ENCODE measurements around the gene SHROOM3.
A peak's percentile ranks its signal among the peaks of the same experiment; 100 is the strongest.
"Not testable (repeated sequence)": the region's sequence is repeated elsewhere in the genome, so short reads cannot be mapped to it uniquely, and the experiment has no call there.

The SHROOM3 gene

DNA sequence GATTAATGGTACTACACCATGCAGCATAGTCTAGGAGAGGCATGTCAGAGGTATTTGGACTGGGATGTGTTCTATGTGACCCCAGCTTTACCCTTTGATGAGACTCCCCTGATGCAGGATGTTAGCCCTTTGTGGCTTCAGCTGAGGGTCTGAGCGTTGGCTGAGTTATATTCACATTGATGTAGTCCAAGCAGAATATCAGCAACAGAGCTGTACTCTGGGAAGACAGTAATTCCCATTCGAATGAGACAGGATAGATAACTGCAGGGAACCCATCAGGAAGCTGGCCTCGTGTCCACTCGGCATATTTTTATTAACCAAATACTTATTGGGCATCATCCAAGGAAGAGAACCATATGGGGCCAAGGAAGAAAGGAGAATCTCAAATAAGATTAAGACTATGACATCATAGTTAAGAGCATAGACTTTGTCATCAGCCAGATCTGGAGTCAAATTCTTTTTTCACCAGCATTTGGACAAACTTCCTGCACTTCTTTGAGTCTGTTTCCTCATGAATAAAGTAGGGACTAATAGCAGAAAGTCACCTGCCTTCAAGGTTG is 264.8 kb downstream of the SHROOM3 start:
- DNase-seq: peak; percentile 80

DNA sequence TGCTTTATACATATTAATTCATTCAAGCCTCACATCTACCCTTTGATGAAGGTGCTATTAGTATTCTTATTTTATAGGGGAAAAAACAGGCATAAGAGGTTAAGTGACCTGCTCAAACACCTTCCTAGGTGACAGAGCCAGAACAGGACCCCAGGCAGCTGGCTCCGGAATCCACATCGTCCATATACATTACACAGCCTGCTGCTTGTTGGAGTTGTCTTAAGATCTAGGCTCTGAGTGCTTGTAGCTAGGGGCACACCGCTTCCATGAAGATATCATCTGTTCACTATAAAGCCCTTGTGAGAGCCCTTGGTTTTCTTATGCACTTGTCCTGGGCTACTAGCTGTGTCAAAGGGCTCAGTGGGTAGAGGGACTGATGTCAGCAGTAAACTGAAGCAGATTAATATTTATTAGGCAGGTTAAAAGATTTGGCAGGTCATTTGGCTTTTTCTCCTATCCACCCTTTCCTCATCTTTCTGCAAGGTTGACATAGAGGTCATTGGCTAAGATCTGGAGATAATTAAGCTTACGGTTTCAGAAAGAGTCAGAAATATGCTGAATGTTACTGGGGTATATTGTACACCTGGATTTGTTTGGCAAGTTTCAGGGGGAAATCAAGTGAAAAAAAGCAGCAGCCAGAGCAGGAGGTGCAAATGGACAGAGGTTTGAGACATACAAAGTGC is 267.6 kb downstream of the SHROOM3 start:
- no peak for DNase-seq

DNA sequence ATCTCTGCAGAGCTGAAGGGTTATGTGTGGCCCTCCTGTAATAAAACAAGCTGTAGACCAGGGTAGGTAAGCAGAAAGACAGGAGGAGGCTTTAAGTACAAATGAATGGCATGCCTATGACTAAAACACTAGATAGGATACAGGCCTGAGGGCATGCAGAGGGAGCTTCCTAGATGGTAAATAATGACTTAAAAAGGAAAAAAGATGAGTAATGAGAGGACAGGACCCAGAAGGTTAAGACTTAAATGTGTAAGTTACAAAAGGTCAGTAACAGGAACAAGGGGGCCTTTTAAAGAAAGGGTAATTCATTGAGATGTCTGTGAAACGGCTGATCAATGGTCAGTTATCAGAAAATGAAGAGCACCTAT is 268.1 kb downstream of the SHROOM3 start:
- DNase-seq: no peak

DNA sequence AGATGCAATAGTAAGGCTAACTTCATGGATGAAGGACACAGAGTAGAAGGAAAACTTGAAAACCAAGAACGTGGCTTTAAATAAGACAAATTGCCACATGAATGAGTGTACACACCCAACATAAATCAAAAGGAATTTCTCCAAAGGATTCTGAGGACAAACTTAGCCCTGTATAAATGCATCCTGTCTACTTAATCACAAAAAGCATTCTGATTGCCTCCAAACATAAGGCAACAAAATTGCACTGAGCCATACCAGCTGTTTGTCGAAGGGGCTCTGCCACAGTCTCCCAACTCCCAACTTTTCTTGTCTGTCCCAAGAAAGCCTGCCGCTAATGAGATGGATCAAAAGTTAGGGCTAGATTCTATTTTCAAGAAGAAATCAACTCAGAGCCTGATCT is 268.6 kb downstream of the SHROOM3 start:
- peak; percentile 49 for DNase-seq

DNA sequence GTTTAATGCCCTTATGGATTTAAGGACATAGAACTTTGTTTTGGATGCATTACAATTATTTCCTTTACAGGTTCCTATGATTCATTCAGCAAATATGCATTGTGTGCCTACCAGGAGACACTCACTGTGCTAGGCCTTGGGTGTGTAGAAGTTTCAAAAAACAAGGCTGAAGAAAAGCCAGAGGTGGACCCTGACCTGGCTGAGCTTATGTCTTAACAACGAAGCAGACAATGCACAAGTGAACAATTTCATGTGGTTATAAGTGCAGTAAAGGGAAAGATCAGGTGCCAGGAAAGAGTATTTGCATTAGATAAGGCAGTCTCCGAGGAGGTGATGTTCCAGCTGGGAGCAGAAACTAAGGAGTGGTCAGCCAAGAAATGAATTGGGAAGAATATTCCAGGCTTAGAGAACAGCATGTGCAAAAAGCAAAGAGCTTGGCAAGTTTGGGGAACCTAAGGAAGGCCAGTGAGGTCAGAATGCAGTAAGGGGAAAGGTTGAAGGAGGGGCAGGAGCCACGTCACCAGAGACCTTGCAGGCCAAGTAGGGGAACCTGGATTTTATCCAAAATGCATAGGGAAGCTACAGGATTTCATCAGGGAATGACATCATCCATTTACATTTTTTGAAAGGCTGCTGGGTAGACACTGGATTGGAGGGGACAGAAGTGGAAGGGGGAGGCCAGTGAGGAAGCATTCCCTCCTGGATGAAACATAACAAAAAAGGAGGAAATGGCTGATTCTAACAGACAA is 269.3 kb downstream of the SHROOM3 start:
- peak; percentile 86 for DNase-seq

DNA sequence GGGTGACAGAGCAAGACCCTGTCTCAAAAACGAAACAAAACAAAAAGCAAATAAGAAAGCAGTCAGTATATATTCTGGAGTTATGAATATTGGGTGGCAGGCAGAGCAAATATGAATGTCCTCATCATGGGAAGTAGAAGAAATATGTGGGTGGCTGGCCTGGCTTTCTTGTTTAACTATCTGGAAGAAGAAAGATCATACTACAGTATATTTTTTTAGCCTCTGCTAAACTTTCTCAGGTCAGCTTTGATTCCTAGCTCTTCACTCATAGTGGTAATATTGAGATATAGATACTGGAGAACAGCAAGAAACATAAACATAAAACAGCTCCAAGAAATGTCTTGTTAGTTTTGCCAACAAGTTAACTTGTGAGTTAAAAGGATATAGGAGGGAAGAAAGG is 270.4 kb downstream of the SHROOM3 start:
- DNase-seq: no peak

DNA sequence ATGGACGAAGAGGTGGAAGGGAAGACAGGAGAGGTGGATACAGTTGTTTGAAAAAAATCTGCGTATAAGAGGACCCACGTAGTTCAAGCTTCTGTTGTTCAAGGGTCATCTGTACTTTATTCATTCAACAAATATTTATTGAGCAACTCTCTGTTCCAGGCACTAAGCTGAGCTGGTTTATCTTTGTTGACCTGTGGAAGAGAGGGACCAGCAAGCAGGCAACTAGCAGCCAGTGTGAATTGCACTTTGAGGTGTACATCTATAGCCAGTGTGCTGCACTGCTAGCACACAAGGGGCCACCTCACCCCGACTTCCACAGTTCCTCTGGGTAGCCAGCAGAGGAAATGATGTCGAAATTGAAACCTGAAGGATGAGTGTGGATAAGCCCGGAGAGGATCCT is 271.6 kb downstream of the SHROOM3 start:
- DNase-seq: no peak

DNA sequence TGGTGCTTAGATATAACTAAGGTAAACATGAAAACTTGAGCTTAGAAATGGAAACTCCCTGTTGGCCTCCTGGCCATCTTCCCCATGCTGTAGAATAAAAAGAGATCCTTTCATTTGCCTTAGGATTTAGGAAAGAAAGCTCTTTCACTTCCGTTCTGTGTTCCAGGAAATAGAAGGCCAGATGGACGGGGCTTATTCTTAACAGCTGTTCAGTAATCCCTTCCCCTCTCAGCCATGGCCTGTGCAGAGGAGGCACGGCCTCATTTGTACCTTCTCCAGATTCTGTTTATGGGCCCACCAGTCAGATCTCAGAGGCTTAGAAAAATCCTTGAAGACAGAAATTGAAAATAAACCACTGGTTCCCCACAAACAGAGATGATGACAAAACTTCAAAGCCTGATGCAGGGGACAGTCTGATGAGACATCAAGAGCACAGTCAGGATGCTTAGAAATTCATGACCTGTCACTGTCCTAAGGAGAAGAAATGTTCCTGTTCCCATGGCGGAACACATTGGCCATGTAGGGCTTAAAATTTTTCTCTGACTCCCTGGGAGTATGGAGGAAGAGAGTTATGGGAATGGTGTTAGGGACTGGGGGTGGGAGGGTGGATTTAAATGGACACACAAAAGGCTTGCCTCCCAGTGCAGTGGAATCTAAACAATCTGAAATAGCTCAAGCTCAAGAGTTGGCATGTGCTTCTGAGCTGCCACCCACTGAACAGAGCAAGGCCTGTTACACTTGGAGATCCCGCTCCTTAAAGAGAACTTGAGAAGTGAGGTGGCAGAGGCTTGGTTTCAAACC is 274.1 kb downstream of the SHROOM3 start:
- DNase-seq: peak; percentile 45

DNA sequence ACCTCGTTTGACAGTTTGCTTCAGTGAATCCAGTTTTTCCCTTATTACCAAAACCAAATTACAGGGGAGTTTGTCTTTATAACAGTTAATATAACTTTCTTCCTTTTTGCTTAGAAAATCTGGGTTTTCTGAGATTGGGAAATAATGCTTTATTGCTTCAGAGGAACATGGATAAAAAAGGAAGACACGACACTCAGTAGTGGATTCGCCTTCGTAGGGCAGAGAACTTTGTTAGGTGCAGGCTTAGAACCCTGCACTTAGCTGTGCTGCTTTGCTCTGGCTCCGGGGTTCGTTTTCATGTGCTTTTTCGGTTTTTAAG is 274.7 kb downstream of the SHROOM3 start:
- DNase-seq: no peak

DNA sequence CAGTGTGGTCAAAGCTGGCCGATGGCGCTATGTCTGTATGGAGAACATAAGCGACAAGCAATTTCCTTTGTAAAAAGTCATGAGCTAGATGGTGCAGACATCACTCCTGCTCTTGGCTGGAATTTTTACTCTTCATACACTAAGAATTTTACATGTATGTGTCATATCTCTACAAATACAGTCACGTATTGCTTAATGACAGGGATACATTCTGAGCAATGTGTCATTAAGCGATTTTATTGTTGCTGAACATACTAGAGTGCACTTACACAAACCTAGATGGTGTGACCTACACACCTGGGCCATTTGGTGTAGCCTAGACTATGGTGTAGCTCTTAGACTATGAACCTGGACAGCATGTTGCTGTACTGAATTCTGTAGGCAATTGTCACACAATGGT is 277.5 kb downstream of the SHROOM3 start:
- peak; percentile 37 for DNase-seq

DNA sequence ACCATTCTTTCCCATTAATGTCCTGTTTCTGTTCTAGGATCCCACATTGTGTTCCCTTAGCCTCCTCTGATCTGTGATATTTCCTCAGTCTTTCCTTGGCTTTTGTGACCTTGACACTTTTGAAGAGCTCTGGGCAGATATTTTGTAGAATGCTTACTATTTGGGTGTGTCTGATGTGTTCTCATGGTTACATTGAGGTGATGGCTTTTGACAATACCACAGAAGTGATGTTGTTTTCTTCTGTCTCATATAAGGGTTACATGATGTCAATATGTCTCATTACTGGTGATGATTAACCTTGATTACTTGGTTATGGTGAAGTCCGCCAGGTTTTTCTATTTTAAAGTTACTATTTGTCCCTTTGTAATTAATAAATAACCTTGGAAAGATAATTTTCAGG is 279.2 kb downstream of the SHROOM3 start:
- no peak for DNase-seq

DNA sequence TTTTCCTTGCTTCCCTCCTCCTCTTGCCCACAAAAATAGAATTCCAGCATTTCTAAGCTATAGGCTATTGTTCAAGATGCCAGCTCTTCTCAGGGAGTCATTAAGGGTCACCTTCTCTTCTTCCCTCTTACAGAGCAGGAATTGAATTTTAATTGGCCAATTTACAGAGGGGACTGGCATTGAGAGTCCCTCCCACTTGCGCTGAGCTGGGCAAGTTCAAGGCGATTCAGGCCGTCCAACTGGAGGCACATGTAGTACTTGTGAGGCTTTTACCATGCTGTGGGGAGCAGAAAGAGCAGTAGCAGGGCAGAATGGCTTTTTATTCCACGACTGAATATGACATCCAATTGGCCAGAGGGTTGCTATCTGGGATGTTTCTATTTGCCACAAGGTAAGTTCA is 281.0 kb downstream of the SHROOM3 start:
- DNase-seq: no peak

DNA sequence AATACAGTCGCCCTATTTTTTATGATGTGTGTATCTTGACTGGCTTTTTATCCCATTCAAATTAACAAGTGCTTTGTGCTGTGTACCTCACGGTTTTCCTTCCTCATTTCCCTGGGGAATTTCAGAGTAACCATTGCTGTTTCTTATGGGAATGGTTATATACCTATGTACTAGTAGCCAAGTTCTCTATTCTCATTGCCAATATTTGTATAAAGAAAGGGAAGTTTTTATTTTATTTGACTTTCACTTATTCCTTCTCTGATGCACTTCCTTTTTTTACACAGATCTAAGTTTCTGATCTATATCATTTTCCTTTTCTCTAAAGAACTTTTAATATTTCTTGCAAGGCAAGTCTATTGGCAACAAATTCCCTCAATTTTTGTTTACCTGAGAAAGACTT is 281.6 kb downstream of the SHROOM3 start:
- DNase-seq: no peak

DNA sequence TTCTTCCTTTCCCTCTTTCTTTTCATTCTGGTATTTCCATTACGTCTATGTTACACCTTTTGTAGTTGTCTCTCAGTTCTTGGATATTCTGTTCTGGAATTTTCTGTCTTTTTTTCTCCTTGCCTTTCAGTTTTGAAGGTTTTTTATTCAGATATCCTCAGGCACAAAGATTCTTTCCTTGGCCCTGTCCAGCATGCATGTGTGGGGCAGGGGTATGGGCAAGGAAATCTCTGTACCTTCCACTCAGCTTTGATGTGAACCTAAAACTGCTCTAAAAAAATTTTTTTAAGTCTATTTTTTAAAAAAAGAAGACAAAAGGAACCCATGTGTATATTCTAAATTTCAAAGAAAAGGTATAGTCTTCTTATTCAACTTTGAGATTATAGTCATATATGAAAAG is 282.4 kb downstream of the SHROOM3 start:
- no peak for DNase-seq

DNA sequence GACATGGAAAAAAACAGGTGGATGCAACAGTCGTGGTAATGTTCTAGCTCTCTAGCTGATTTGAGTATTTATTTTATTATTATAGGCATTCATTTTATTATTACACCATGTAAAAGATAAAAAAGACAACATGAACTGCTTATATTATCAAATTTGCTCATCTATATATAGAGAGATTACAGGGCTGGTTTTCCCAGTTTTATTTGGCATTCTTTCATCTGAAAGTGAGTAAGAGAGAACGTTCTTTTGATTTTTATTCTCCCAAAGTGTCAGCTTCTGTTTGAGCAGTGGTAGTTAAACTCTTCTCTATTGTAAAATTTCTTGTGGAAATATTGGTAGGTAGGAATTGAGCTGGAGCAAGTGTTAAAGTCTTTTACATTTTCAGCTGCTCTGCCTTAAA is 283.0 kb downstream of the SHROOM3 start:
- DNase-seq: no peak

DNA sequence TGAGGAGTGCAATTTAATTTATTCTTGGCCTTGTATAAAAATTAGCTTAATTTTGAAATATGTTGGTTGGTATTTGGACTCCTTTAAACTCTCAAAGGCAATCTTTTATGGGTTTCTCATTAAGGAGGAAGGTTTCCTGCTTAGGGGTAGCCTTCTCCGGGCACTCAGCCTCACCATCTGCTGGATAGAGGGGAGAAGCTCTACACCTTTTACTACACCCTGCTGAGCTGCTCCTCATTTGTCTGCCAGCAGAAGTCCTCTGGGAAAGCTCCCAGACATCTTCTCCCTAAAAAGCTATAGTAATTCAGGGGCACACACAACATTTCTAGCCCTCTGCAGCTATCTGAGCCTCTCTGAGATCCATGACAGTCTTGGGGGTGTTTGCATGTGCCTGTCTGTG is 283.8 kb downstream of the SHROOM3 start:
- DNase-seq: no peak

DNA sequence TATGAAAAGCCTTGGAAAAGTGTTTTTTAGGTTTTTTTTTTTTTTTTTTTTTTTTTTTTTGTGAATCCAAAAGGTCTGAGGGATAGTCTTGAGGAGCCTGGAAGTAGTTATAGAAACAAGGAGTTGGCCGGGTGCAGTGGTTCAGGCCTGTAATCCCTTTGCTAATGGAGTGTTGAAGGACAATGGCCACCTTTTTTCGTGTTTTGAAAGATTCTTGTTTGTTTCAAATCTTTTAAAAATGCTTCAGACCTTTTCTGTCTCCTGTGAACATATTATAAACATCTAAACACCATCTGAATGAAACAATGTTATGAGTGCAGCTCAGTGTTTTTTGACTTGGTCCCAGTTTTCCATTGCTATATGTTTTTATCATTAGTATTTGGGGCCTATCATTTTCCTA is 285.1 kb downstream of the SHROOM3 start:
- no peak for DNase-seq

DNA sequence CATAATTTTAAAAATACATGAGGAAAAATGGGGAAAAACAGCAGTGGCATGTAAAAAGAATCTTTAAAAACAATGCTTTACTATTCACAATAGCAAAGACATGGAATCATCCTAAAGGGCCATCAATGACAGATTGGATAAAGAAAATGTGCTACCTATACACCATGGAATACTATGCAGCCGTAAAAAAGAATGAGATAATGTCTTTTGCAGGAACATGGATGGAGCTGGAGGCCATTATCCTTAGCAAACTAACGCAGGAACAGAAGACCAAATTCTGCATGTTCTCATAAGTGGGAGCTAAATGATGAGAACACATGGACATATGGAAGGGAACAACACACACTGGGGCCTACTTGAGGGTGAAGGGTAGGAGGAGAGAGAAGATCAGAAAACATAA is 287.1 kb downstream of the SHROOM3 start:
- DNase-seq: not testable (repeated sequence)

DNA sequence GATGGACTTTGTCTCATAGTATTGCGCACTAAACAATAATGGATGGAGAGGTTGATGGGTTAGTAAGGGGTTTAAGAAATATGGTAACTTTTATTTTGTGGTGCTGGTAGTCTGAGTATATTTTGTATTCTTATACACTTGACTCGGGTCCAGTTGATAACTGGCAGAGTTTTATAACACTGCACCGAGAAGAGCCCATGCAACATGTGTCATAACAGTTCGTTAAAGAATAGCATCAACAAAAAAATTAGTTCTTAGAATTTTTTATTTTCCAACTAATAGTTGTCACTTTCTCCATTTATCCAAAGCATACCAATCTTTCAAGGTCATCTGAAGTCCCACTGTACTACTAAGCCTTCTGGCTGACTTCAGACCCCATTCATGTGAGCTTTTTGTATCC is 287.8 kb downstream of the SHROOM3 start:
- DNase-seq: no peak

DNA sequence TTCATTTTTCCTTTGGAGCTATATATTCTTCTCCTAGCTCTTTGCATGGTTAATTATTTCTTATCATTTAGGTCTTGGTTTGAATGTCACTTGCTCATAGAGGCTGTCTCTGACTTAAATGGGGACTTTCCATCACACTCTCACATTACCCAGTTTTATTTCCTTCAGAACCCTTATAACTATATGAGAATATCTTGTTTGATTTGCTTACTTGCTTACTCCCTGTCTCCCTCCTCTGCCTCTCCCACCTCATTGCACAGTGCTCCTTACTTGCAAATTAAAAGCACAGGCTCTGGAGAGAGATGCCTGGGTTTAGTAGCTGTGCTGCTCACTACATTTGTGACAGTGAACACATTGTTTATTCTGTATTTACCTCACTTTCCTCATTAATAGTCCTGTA is 288.3 kb downstream of the SHROOM3 start:
- peak; percentile 47 for DNase-seq

DNA sequence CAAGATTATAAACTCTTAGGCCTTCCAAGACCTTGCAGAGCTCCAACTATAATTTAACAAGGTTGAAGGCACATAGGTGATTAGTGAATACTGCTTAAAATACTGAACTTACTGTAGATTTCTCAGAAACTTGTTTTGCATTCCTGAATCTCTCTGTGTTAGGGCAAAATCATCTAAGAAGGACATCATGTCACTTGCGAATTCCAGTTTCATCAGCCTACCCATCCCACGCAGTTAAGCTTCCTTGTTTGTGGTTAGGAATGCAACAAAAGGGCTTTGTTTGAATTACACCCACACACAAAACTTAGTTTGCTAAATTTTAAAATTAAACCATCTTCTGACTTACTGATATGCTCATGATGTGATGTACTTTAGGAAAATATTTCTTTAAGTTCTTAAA is 288.9 kb downstream of the SHROOM3 start:
- peak; percentile 72 for DNase-seq

DNA sequence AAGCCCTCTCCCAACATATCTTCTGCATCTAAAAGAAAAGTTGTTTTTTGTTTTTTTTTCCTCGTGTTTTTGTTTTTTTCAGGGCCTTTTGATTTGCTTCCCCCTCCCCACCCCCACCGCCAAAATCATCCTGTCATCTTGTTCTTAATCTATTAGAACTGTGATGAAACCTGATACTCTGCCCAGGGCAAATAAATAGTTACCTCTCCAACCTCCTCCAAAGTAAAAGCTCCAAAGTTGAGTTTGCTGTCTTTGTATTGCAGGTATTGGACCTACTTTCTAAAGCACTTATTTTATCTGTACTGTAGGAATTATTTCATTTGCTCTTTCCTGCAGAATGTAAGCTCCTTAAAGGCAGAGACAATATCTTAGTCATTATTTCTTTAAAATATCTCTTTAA is 290.0 kb downstream of the SHROOM3 start:
- DNase-seq: no peak

DNA sequence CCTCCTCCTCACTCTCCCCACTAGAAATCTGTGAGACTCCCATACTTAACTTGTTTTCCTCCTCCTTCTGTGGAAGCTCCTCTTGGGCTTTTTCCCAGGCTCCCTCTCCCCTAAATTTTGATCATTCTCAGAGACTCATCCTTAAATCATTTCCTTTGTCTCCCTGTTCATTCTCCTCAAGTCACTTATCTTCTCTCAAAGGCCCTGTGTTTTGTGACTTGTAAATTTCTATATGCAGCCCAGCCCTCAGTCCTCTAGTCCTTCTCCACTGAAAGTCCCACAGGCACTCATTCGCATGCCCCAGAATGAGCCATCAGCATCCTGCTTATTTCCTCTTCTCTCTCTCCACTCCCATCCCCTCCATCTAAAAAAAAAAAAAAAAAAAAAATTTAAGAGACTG is 291.1 kb downstream of the SHROOM3 start:
- DNase-seq: peak; percentile 35

DNA sequence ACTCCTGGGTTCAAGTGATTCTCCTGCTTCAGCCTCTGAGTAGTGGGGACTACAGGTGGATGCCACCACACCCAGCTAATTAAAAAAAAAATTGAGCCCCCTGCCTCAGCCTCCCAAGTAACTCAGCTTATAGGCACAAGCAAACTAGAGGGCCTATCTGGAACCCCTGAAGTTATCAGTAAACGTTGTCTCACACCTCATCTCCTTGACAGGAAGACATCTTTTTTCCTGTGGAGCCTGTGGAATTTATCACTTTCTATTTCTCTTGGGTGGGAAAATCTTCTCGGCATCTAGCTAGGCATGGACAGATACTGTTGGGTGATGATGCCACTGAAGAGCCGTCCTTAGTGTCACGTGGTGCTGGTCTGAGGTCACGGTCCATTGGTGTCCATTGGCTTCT is 291.6 kb downstream of the SHROOM3 start:
- DNase-seq: no peak
